Measurements from ENCODE around the gene ARHGEF7.

The ARHGEF7 gene

DNA sequence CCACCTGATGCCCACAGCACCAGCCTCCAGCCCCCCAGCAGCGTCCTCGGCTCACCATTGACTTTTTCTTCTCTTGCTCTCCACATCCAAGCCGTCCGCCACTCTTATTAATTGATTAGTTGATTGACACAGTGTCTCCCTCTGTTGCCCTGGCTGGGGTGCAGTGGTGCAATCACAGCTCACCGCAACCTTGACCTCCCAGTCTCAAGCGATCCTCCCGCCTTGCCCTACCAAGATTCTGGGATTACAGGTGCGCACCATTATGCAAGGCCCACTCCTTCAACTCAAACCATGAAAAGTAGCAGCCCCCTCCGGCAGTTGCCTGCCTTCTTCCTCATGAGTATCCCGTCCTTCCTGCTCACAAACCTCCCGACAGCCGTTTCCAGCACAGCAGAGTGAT lies 204.4 kb downstream of the ARHGEF7 start:
- TF ChIP-seq, protein P1, sequence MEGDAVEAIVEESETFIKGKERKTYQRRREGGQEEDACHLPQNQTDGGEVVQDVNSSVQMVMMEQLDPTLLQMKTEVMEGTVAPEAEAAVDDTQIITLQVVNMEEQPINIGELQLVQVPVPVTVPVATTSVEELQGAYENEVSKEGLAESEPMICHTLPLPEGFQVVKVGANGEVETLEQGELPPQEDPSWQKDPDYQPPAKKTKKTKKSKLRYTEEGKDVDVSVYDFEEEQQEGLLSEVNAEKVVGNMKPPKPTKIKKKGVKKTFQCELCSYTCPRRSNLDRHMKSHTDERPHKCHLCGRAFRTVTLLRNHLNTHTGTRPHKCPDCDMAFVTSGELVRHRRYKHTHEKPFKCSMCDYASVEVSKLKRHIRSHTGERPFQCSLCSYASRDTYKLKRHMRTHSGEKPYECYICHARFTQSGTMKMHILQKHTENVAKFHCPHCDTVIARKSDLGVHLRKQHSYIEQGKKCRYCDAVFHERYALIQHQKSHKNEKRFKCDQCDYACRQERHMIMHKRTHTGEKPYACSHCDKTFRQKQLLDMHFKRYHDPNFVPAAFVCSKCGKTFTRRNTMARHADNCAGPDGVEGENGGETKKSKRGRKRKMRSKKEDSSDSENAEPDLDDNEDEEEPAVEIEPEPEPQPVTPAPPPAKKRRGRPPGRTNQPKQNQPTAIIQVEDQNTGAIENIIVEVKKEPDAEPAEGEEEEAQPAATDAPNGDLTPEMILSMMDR (IDR thresholded peaks at IDR 0.05): no peak

DNA sequence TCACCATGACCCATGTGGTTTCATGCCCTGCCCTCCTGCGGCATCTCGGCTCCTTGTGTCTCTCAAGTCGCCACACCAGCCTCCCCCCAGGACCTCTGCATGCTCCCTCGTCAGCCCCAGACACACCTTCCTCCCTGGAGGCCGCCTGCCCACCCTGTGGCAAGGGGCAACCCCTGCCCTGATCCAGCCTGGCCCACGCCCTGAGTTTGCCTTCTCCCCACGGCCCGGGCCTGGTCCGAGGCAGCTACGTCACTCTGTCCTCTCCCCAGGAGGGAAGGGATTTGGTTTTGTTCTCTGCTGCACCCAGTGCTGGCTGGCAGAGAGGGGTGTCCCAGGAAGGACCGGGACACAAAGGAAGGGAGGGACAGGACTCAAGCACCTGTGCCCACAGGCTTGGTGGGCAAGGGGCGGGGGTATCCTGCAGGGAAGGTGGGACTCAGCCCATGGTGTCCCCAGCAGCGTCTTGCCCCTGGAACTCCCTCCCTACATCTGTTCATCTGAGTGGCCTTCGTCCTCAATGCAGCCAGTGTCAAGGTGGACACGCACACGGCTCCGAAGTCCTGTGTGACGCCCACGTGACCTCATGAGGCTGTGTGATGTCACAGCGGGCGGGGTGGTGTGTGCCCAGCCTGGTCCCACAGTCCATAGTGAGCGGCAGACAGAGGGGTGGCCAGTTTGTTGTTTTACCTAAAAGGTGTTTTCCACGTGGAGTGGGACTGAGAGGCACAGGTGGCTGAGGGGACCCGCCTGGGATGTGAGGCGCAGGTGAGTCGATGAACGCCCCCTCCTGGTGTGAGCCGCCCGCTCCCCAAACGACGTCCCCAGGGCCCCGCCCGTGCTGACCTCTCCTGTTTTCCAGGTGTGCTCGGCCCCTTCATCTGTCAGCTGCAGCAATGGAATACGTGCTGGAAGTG lies 205.1 kb downstream of the ARHGEF7 start, which contains the start of gene TEX29:
Gene TEX29 (plus strand): TSS at position 645 of the 914 bp plus-strand sequence. CDS start 249 bp downstream, at position 894.
- TF ChIP-seq, protein P1 (IDR thresholded peaks at IDR 0.05): no peak

- TF ChIP-seq, protein P1 (IDR thresholded peaks at IDR 0.05): no peak
Observed at GRCh38 chr13:111322001-111322915, 207.1 kb downstream of the ARHGEF7 start.

- TF ChIP-seq, protein P1 (IDR thresholded peaks at IDR 0.05): no peak
Observed at GRCh38 chr13:111322916-111323331, 207.8 kb downstream of the ARHGEF7 start.

- TF ChIP-seq, protein P1 (IDR thresholded peaks at IDR 0.05): no peak
Observed at GRCh38 chr13:111323549-111323948, 208.4 kb downstream of the ARHGEF7 start.

GRCh38 chr13:111323950-111324651 lies 209.0 kb downstream of the ARHGEF7 start:
- TF ChIP-seq, protein P1 (IDR thresholded peaks at IDR 0.05): no peak

- TF ChIP-seq, protein P1 (IDR thresholded peaks at IDR 0.05): no peak
Observed at GRCh38 chr13:111324736-111325135, 209.6 kb downstream of the ARHGEF7 start.
